ENCODE data around the gene CEPT1. TPM values are rescaled to one million over a fixed set of nuclear protein-coding genes. Genes with fewer than 3 reads are reported as not detected.

Gene CEPT1
- total and polyA plus RNA-seq, 9 of the 15 experiments (the other 6 are each of a cell fraction or from before 2014, with no cell fraction given), result 24.4 to 72.6 (median 42.4) TPM

DNA sequence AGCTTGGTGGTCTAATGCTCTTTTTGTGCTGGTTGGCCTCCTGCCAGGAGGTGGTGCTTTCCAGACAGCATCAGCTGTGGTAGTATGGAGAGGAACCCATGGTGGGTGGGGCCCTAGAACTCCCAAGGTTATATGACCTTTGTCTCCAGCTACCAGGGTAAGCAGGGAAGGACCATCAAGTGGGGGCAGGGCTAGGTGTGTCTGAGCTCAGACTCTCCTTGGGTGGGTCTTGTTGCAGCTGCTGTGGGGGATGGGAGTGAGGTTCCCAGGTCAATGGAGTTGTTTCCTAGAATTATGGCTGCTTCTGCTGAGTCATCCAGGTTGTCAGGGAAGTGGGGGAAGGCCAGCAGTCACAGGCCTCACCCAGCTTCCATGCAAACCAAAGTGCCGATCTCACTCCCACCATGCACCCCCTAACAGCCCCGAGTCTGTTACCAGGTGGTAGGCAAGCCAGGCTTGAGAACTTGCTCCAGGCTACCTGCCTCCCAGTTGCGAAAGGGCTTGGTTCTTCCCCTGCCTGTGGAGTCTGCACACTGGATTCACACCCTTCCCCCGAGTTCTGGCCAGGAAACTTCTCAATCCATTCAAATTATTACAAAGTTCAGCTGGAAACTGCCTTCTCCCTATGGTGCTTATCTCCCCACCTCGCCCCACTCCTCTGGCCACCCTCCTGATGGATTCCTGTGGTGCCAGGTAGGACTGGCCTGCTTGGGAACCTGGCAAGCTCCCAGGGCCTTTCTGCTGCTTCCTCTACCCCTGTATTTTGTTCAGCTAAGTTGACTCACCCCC is 38.0 kb upstream of the CEPT1 start (continued):
- TF ChIP-seq, protein P1, sequence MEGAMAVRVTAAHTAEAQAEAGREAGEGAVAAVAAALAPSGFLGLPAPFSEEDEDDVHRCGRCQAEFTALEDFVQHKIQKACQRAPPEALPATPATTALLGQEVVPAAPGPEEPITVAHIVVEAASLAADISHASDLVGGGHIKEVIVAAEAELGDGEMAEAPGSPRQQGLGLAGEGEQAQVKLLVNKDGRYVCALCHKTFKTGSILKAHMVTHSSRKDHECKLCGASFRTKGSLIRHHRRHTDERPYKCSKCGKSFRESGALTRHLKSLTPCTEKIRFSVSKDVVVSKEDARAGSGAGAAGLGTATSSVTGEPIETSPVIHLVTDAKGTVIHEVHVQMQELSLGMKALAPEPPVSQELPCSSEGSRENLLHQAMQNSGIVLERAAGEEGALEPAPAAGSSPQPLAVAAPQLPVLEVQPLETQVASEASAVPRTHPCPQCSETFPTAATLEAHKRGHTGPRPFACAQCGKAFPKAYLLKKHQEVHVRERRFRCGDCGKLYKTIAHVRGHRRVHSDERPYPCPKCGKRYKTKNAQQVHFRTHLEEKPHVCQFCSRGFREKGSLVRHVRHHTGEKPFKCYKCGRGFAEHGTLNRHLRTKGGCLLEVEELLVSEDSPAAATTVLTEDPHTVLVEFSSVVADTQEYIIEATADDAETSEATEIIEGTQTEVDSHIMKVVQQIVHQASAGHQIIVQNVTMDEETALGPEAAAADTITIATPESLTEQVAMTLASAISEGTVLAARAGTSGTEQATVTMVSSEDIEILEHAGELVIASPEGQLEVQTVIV (CRISPR knock-in tag; IDR thresholded peaks at IDR 0.05; ENCODE audit: borderline replicate concordance), result no peak
- TF ChIP-seq ZNF780A (CRISPR knock-in tag; IDR thresholded peaks at IDR 0.05), result no peak
- TF ChIP-seq MAFG (tag; conservative IDR thresholded peaks at IDR 0.05), result peak; percentile 94
- 0 out of 2 replicates have a peak, but pooled peaks have one; percentile 53 for TF ChIP-seq DMBX1 (CRISPR knock-in tag; IDR thresholded peaks at IDR 0.05; ENCODE audit: borderline replicate concordance)
- no peak for TF ChIP-seq GATA2 (CRISPR knock-in tag; IDR thresholded peaks at IDR 0.05)
- TF ChIP-seq, protein P2, sequence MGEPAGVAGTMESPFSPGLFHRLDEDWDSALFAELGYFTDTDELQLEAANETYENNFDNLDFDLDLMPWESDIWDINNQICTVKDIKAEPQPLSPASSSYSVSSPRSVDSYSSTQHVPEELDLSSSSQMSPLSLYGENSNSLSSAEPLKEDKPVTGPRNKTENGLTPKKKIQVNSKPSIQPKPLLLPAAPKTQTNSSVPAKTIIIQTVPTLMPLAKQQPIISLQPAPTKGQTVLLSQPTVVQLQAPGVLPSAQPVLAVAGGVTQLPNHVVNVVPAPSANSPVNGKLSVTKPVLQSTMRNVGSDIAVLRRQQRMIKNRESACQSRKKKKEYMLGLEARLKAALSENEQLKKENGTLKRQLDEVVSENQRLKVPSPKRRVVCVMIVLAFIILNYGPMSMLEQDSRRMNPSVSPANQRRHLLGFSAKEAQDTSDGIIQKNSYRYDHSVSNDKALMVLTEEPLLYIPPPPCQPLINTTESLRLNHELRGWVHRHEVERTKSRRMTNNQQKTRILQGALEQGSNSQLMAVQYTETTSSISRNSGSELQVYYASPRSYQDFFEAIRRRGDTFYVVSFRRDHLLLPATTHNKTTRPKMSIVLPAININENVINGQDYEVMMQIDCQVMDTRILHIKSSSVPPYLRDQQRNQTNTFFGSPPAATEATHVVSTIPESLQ (CRISPR knock-in tag; IDR thresholded peaks at IDR 0.05), result 0 out of 2 replicates have a peak, but pooled peaks have one; percentile 51
- peak; percentile 88 for TF ChIP-seq MAFF (IDR thresholded peaks at IDR 0.05; ENCODE audit: low read length)
- TF ChIP-seq, protein P3, sequence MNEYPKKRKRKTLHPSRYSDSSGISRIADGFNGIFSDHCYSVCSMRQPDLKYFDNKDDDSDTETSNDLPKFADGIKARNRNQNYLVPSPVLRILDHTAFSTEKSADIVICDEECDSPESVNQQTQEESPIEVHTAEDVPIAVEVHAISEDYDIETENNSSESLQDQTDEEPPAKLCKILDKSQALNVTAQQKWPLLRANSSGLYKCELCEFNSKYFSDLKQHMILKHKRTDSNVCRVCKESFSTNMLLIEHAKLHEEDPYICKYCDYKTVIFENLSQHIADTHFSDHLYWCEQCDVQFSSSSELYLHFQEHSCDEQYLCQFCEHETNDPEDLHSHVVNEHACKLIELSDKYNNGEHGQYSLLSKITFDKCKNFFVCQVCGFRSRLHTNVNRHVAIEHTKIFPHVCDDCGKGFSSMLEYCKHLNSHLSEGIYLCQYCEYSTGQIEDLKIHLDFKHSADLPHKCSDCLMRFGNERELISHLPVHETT (CRISPR knock-in tag; conservative IDR thresholded peaks at IDR 0.05 in 1 of 2, IDR thresholded peaks at IDR 0.05 in 1 of 2), result peak in 1 of 2 experiments; percentile 55; a peak in 2 of 4 replicates
- peak; percentile 75 for TF ChIP-seq CBFA2T3 (IDR thresholded peaks at IDR 0.05)
- peak; percentile 88 to 90 for TF ChIP-seq TRIM24 (IDR thresholded peaks at IDR 0.05)
- no peak for TF ChIP-seq TEAD2 (tag; IDR thresholded peaks at IDR 0.05)
- no peak for TF ChIP-seq RBM34 (IDR thresholded peaks at IDR 0.05; ENCODE audit: borderline replicate concordance, insufficient read depth, low read length)
- TF ChIP-seq CREB1 (IDR thresholded peaks at IDR 0.05), result no peak
- TF ChIP-seq CREB1 (CRISPR knock-in tag; IDR thresholded peaks at IDR 0.05), result no peak
- TF ChIP-seq CHD4 (IDR thresholded peaks at IDR 0.05; ENCODE audit: insufficient read depth, insufficient replicate concordance, low read depth, low read length, poor library complexity, severe bottlenecking), result no peak
- TF ChIP-seq SRSF7 (optimal IDR thresholded peaks at IDR 0.05; ENCODE audit: low read depth, low read length), result no peak
- peak; percentile 65 for TF ChIP-seq DACH1 (IDR thresholded peaks at IDR 0.05; ENCODE audit: partially characterized antibody)
- TF ChIP-seq HNRNPK (IDR thresholded peaks at IDR 0.05; ENCODE audit: low read depth, low read length, poor library complexity, severe bottlenecking), result no peak
- TF ChIP-seq GTF2F1 (IDR thresholded peaks at IDR 0.05; ENCODE audit: low read depth, low read length), result no peak

Data from K562 (cell line).